Measurements from ENCODE around the gene RFX8. TPM values are rescaled to one million over a fixed set of nuclear protein-coding genes. Genes with fewer than 3 reads are reported as not detected.
"Not testable (repeated sequence)": the region's sequence is repeated elsewhere in the genome, so short reads cannot be mapped to it uniquely, and the experiment has no call there.

RFX8 gene
- total RNA-seq, 4 donors from 2014 or later, result not detected

DNA sequence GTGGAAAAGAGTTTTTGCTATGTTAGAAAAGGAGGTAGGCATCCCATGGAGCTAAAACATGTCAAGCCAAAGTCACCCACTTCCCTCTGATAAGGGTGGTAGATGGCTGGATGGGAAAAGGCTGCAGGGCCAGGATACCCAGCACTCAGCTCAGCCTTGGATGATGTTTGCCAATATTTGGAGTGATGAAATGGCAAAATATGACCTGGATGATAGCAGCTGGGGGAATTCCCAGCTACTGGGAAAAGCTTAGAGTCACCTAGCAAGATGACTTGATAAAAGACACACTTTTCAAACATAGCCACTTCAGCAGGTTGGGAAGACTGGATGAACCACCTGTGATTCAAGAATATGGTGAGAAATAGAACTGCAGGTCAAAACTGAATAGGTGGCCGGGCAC lies 10.1 kb downstream of the RFX8 start:
- DNase-seq, result no peak
- no peak for TF ChIP-seq POLR2A (IDR thresholded peaks at IDR 0.05)
- TF ChIP-seq, protein P1, sequence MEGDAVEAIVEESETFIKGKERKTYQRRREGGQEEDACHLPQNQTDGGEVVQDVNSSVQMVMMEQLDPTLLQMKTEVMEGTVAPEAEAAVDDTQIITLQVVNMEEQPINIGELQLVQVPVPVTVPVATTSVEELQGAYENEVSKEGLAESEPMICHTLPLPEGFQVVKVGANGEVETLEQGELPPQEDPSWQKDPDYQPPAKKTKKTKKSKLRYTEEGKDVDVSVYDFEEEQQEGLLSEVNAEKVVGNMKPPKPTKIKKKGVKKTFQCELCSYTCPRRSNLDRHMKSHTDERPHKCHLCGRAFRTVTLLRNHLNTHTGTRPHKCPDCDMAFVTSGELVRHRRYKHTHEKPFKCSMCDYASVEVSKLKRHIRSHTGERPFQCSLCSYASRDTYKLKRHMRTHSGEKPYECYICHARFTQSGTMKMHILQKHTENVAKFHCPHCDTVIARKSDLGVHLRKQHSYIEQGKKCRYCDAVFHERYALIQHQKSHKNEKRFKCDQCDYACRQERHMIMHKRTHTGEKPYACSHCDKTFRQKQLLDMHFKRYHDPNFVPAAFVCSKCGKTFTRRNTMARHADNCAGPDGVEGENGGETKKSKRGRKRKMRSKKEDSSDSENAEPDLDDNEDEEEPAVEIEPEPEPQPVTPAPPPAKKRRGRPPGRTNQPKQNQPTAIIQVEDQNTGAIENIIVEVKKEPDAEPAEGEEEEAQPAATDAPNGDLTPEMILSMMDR (IDR thresholded peaks at IDR 0.05), result no peak
- H3K4me1 ChIP-seq, result no peaks in the 10 kb centered on the region
- no peaks in the 10 kb centered on the region for H3K9me3 ChIP-seq
- WGBS, 2 donors (ENCODE audit: low coverage in 1 of 2), result 91% methylated on average over 1 of the region's 1 CpG; no CpG with 5 or more reads in 1 of the 2 donors
- H3K27ac ChIP-seq, result no peak overlapping the region
- intact Hi-C loops (cut with DNase I; ENCODE audit: low total_unique reads) (no loop called here), in situ Hi-C loops (cut with MboI; ENCODE audit: low pct_ligation_motif_present in 1 of 4, low pct_unique_long_range_greater_than_20kb in 1 of 4, low sequenced_read_pairs in 3 of 4) (no loop called here)
- H3K36me3 ChIP-seq, result no peaks in the 10 kb centered on the region
- H3K27me3 ChIP-seq, result no peaks in the 10 kb centered on the region
- H3K4me3 ChIP-seq, result no peak overlapping the region

DNA sequence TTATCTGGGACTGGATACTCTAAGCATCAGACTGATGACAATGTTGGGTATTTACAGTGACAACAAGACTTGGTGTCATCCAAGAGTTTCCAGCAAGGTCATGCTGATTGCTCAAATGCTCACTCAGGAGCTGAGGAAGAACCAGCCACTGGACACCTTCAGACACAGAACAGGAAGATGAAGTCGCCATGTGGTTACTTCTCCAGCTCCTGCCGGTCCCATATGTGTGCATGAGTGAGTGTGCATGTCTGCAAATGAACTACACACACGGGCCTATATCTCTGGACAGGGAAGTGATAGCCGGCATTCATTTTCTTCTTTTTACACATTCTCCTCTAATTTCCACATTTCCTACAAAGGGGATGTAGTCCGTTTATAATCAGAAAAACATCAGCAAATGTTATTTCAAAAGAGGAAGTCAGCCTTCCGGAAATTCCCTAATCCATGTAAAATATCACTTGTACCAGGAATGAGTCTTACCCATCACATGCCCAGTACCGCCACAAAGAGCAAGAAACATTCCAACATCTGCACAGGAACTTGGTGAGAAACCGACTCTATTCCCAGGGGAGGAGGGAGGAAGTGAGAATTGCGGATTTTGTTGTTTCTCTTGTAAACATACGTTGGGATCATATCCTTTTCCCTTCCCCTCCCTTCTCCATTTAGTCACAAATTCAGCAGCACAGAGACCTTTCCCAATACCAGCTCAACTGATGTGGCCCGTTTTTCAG lies 10.8 kb downstream of the RFX8 start:
- Histone ChIP-seq H3K36me3 (no peaks in the 10 kb centered on the region), H3K27ac (no peak overlapping the region), H3K9me3 (no peaks in the 10 kb centered on the region), H3K27me3 (no peaks in the 10 kb centered on the region), H3K4me3 (no peak overlapping the region), H3K4me1 (no peaks in the 10 kb centered on the region)
- in situ Hi-C loops (cut with MboI; ENCODE audit: low pct_ligation_motif_present in 1 of 4, low pct_unique_long_range_greater_than_20kb in 1 of 4, low sequenced_read_pairs in 3 of 4) (no loop called here), intact Hi-C loops (cut with DNase I; ENCODE audit: low total_unique reads) (no loop called here)
- WGBS, 2 donors (ENCODE audit: low coverage in 1 of 2), result 58 to 74% methylated on average over 7 to 11 of the region's 11 CpGs
- DNase-seq, result no peak
- no peak for TF ChIP-seq POLR2AphosphoS5 (IDR thresholded peaks at IDR 0.05)
- TF ChIP-seq EP300 (IDR thresholded peaks at IDR 0.05; ENCODE audit: low read depth), result no peak
- TF ChIP-seq, protein P1 (IDR thresholded peaks at IDR 0.05), result no peak
- TF ChIP-seq POLR2A (IDR thresholded peaks at IDR 0.05), result no peak

DNA sequence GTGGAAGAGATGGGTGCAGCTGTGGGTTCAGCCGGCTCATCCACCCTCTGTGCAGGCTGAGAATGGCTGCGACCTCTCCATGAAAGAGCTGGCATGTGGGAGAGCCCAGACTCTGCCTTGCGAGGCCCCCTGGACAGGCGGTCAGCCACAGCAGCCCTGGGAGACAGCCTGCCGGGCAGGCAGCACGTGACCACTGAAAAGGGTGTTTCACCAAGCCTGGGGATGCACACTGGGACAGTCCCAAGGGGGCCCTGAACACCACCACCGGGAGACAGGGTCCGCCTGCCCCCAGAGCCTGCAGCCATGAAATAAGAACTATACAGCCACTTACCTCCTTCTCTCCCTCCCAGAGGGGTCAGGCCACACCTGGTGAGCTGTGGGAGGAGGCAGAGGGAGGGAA lies 11.5 kb downstream of the RFX8 start:
- 80% methylated on average over 8 of the region's 8 CpGs; no CpG with 5 or more reads in 1 of the 2 donors for WGBS, 2 donors (ENCODE audit: low coverage in 1 of 2)
- Histone ChIP-seq H3K27ac (no peak overlapping the region), H3K4me3 (no peak overlapping the region)

DNA sequence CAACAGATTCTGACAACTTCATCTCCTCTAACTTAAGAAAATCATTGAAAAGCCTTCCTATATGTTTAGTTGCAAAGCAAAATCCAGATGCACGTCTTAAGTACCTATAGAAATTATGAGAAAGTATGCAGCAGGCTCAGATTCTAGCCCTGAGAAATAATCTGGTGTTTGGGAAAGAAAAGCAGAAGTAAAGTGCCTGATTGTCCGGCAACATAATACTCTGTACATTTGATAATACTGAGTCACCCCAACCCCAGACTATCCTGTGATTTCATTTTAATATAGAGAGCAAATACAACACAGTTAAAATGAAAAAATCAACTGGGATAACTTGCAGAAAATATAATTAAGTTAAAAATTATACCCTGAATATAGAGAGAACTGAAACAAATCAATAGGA lies 13.5 kb downstream of the RFX8 start:
- TF ChIP-seq EP300 (IDR thresholded peaks at IDR 0.05; ENCODE audit: low read depth) (no peak), POLR2AphosphoS5 (IDR thresholded peaks at IDR 0.05) (no peak)
- in situ Hi-C loops (cut with MboI; ENCODE audit: low pct_ligation_motif_present in 1 of 4, low pct_unique_long_range_greater_than_20kb in 1 of 4, low sequenced_read_pairs in 3 of 4) (no loop called here), intact Hi-C loops (cut with DNase I; ENCODE audit: low total_unique reads) (no loop called here)
- WGBS, 2 donors (ENCODE audit: low coverage in 1 of 2), result 81 to 85% methylated on average over 2 of the region's 2 CpGs
- Histone ChIP-seq H3K27me3 (no peaks in the 10 kb centered on the region), H3K4me1 (no peaks in the 10 kb centered on the region), H3K36me3 (no peaks in the 10 kb centered on the region), H3K27ac (no peak overlapping the region), H3K4me3 (no peak overlapping the region), H3K9me3 (no peaks in the 10 kb centered on the region)
- no peak for DNase-seq

More for the DNA sequence above, 11.5 kb downstream of the RFX8 start:
- Histone ChIP-seq H3K9me3 (no peaks in the 10 kb centered on the region), H3K4me1 (no peaks in the 10 kb centered on the region), H3K36me3 (no peaks in the 10 kb centered on the region), H3K27me3 (no peaks in the 10 kb centered on the region)
- no peak for DNase-seq
- TF ChIP-seq EP300 (IDR thresholded peaks at IDR 0.05; ENCODE audit: low read depth) (no peak), POLR2AphosphoS5 (IDR thresholded peaks at IDR 0.05) (no peak), POLR2A (IDR thresholded peaks at IDR 0.05) (no peak)
- TF ChIP-seq, protein P1 (IDR thresholded peaks at IDR 0.05), result no peak
- in situ Hi-C loops (cut with MboI; ENCODE audit: low pct_ligation_motif_present in 1 of 4, low pct_unique_long_range_greater_than_20kb in 1 of 4, low sequenced_read_pairs in 3 of 4) (no loop called here), intact Hi-C loops (cut with DNase I; ENCODE audit: low total_unique reads) (no loop called here)

DNA sequence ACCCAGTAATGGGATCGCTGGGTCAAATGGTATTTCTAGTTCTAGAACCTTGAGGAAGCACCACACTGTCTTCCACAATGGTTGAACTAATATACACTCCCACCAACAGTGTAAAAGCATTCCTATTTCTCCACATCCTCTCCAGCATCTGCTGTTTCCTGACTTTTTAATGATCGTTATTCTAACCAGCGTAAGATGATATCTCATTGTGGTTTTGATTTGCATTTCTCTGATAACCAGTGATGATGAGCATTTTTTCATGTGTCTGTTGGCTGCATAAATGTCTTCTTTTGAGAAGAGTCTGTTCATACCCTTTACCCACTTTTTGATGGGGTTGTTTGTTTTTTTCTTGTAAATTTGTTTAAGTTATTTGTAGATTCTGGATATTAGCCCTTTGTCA lies 20.5 kb downstream of the RFX8 start:
- H3K4me1 ChIP-seq; DNase-seq; H3K4me3 ChIP-seq; H3K27ac ChIP-seq; H3K27me3 ChIP-seq; intact Hi-C loops (cut with DNase I; ENCODE audit: low total_unique reads); in situ Hi-C loops (cut with MboI; ENCODE audit: low pct_ligation_motif_present in 1 of 4, low pct_unique_long_range_greater_than_20kb in 1 of 4, low sequenced_read_pairs in 3 of 4); H3K9me3 ChIP-seq; H3K36me3 ChIP-seq: not testable (repeated sequence)
- WGBS, 2 donors (ENCODE audit: low coverage in 1 of 2), result 56 to 69% methylated on average over 3 of the region's 3 CpGs

Measured in transverse colon (tissue), 4 donors.